ENCODE results near the gene GRM8. TPM values are rescaled to one million over a fixed set of nuclear protein-coding genes. Genes with fewer than 3 reads are reported as not detected.

Gene GRM8
- polyA plus RNA-seq, 1 donor from 2014 or later: 1.5 TPM

GRCh38 chr7:126940723-126941307 is 311.9 kb downstream of the GRM8 start:
- no peaks in the 10 kb centered on the region for H3K79me2 ChIP-seq (replicated peaks; ENCODE audit: insufficient read depth, low read length)
- H3F3A ChIP-seq (ENCODE audit: insufficient read depth, low read length, poor library complexity, severe bottlenecking): no peaks in the 10 kb centered on the region
- no peaks in the 10 kb centered on the region for H3K9me3 ChIP-seq (ENCODE audit: low read length)
- no peaks in the 10 kb centered on the region for H3K36me3 ChIP-seq (ENCODE audit: insufficient read depth, low read length)
- H2AFZ ChIP-seq (ENCODE audit: low read depth, low read length): no peak overlapping the region
- no peak overlapping the region for H3K4me3 ChIP-seq (ENCODE audit: low read length)
- no peaks in the 10 kb centered on the region for H3K27me3 ChIP-seq (ENCODE audit: insufficient read depth, low read depth, low read length)
- TF ChIP-seq SMC3 (conservative IDR thresholded peaks at IDR 0.05; ENCODE audit: poor library complexity): no peak
- no peak for TF ChIP-seq EZH2 (IDR thresholded peaks at IDR 0.05; ENCODE audit: borderline replicate concordance, insufficient read depth, low read length, poor library complexity, severe bottlenecking)
- no peak for TF ChIP-seq POLR2AphosphoS5 (IDR thresholded peaks at IDR 0.05)
- TF ChIP-seq CTCF (IDR thresholded peaks at IDR 0.05; ENCODE audit: poor library complexity, severe bottlenecking): no peak
- no peak for TF ChIP-seq REST (IDR thresholded peaks at IDR 0.05; ENCODE audit: borderline replicate concordance)
- no peak for TF ChIP-seq RAD21 (conservative IDR thresholded peaks at IDR 0.05)
- TF ChIP-seq EP300 (conservative IDR thresholded peaks at IDR 0.05; ENCODE audit: poor library complexity, severe bottlenecking): no peak
- no peaks in the 10 kb centered on the region for H4K20me1 ChIP-seq (ENCODE audit: insufficient read depth)
- H3K4me2 ChIP-seq (ENCODE audit: low read length): no peak overlapping the region
- no peak overlapping the region for H3K9ac ChIP-seq (ENCODE audit: low read length)
- no peak overlapping the region for H3K27ac ChIP-seq (ENCODE audit: low read length)
- H3K9me2 ChIP-seq (ENCODE audit: insufficient read depth, low read length): no peaks in the 10 kb centered on the region

GRCh38 chr7:126937171-126937570 is 315.6 kb downstream of the GRM8 start:
- Histone ChIP-seq H3K4me2 (ENCODE audit: low read length) (no peak overlapping the region), H2AFZ (ENCODE audit: low read depth, low read length) (no peak overlapping the region), H3K4me3 (ENCODE audit: low read length) (no peak overlapping the region), H3K9me2 (ENCODE audit: insufficient read depth, low read length) (no peaks in the 10 kb centered on the region), H3K36me3 (ENCODE audit: insufficient read depth, low read length) (no peaks in the 10 kb centered on the region), H3K27me3 (ENCODE audit: insufficient read depth, low read depth, low read length) (no peaks in the 10 kb centered on the region), H4K20me1 (ENCODE audit: insufficient read depth) (no peaks in the 10 kb centered on the region), H3K79me2 (replicated peaks; ENCODE audit: insufficient read depth, low read length) (no peaks in the 10 kb centered on the region), H3K9me3 (ENCODE audit: low read length) (no peaks in the 10 kb centered on the region), H3K27ac (ENCODE audit: low read length) (no peak overlapping the region), H3K9ac (ENCODE audit: low read length) (no peak overlapping the region), H3F3A (ENCODE audit: insufficient read depth, low read length, poor library complexity, severe bottlenecking) (no peaks in the 10 kb centered on the region)
- TF ChIP-seq POLR2AphosphoS5 (IDR thresholded peaks at IDR 0.05) (no peak), SMC3 (conservative IDR thresholded peaks at IDR 0.05; ENCODE audit: poor library complexity) (no peak), EZH2 (IDR thresholded peaks at IDR 0.05; ENCODE audit: borderline replicate concordance, insufficient read depth, low read length, poor library complexity, severe bottlenecking) (no peak), CTCF (IDR thresholded peaks at IDR 0.05; ENCODE audit: poor library complexity, severe bottlenecking) (no peak), MXI1 (conservative IDR thresholded peaks at IDR 0.05; ENCODE audit: poor library complexity, severe bottlenecking) (no peak), RAD21 (conservative IDR thresholded peaks at IDR 0.05) (no peak), TAF1 (IDR thresholded peaks at IDR 0.05; ENCODE audit: low read depth) (no peak), EP300 (conservative IDR thresholded peaks at IDR 0.05; ENCODE audit: poor library complexity, severe bottlenecking) (no peak), REST (IDR thresholded peaks at IDR 0.05; ENCODE audit: borderline replicate concordance) (no peak)

All from neural cell (in vitro differentiated cells).